GM15510 (cell line): ENCODE results near the gene DSC3.

Experiments
- POLR2A ChIP-seq: IDR thresholded peaks from 3 replicates; pipeline ENCODE4 v1.6.1; 2011; ENCODE audit warnings: borderline replicate concordance; ENCODE audit not compliant: insufficient read length; ENCODE audit errors: extremely low read depth

DSC3 gene

DNA sequence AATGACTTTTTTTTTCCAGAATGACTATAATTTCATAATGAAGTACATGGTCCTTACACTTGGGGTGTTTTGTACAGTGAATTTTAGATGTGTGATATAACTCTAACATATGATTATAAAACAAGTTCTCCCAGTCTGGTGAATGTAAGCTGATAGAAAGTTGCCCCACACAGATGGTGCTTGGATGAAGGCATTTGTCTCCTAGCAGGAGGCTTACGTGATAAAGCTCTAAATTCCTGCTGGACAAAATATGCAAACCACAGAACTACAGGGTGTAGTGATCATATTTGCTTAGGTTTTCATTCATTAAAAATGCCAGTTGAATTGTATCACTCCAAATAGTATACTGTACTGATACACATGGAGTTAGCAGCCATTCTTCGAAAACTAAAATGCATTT is 85.5 kb downstream of the DSC3 start:
- no peak for TF ChIP-seq POLR2A

DNA sequence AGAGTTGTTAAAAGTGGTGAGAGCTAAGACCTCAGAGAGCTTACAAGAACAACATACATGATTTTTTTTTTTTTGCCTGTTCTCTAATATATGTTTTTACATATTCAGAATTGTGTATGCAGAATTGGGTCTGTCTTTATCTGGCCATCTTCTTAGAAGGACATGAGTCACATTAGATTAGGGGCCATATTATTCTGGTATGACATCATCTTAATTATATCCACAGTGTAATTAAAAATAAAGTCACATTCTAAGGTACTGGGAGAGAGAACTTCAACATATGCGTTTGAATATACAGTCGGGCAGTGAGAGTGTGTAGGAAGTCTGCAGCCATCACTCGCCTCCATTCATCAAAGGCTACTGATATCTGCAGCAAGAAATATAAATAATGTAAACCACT is 88.3 kb downstream of the DSC3 start:
- no peak for TF ChIP-seq POLR2A

- TF ChIP-seq POLR2A, result no peak
Observed at GRCh38 chr18:30945761-30946160, 96.8 kb downstream of the DSC3 start.

- TF ChIP-seq POLR2A, result no peak
Observed at GRCh38 chr18:30944773-30945417, 97.6 kb downstream of the DSC3 start.

DNA sequence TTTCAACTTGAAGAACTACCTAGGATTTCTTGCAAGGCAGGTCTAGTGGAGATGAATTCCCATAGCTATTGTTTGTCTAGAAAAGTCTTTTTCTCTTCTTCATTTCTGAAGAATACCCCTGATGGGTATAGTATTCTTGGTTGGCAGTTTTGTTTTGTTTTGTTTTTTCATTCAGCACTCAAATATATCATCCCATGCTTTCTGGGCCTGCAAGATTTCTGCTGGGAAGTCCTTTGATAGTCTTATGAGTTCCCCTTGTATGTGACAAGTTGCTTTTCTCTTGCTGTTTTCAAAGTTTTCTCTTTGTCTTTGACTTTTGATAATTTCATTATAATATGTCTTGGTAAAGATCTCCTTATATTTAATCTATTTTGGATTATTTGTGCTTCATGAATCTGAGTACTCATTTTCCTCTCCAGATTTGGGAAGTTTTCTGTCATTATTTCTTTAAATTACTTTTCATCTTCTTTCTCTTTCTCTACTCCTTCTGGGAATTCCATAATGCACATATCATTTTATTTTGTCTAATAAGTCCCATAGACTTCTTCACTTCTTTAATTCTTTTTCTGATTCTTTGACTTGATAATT is 101.5 kb downstream of the DSC3 start:
- no peak for TF ChIP-seq POLR2A
